ENCODE measurements around the gene SERTAD3. TPM values are rescaled to one million over a fixed set of nuclear protein-coding genes. Genes with fewer than 3 reads are reported as not detected.

Gene SERTAD3
- total and polyA plus RNA-seq, 2 of the 4 experiments (the other 2 are of a cell fraction) = 20.5 to 23.3 TPM

GRCh38 chr19:40424637-40425449 lies 19.3 kb downstream of the SERTAD3 start:
- ATAC-seq (ENCODE audit: low read depth) (no peak), DNase-seq (peak; percentile 13)
- peak overlapping the region; percentile 93 for H3K4me2 ChIP-seq (ENCODE audit: low read depth, low read length)
- peaks cover 6 to 33% of the 10 kb centered on the region in 2 experiments; a peak in 2 of 4 replicates for H3K79me1 ChIP-seq (ENCODE audit: low read depth in 1 of 2, low read length in 2 of 2)
- H3K36me3 ChIP-seq (ENCODE audit: control insufficient read depth, insufficient read depth, low read length) = peaks cover 12% of the 10 kb centered on the region
- H2BK20ac ChIP-seq (ENCODE audit: low read depth, low read length) = peak overlapping the region; percentile 23; the same call in 1 of the 2 replicates
- ChIA-PET CTCF (interaction anchor here (0.7 to 0.9 kb wide), 3 partner anchors 12 to 41 kb away, joined by 3 read pairs; partner anchors contain the start of gene BLVRB), POLR2A (ENCODE audit: unreplicated experiment) (no interaction called here)
- peak overlapping the region; percentile 86 to 100 for H4K8ac ChIP-seq (ENCODE audit: low read depth in 2 of 2, low read length in 2 of 2)
- peak overlapping the region; percentile 89 for H2BK5ac ChIP-seq (ENCODE audit: low read depth, low read length, poor library complexity, severe bottlenecking)
- peak overlapping the region; percentile 98 for H2AK5ac ChIP-seq (ENCODE audit: low read depth, low read length)
- H3K18ac ChIP-seq (ENCODE audit: low read depth, low read length) = peak overlapping the region; percentile 89
- H3K9me3 ChIP-seq (ENCODE audit: control insufficient read depth, insufficient read depth, low read length) = no peaks in the 10 kb centered on the region
- peak overlapping the region; percentile 96 for H3K4ac ChIP-seq (ENCODE audit: low read depth, low read length)
- dilution Hi-C loops (cut with HindIII; ENCODE audit: low sequenced_read_pairs, unreplicated experiment) (no loop called here), intact Hi-C loops (cut with micrococcal nuclease) (loop anchor here (1.0 to 10.0 kb wide), 3 partner anchors 18 to 222 kb away; no protein-coding TSS in a partner anchor), in situ Hi-C loops (cut with MboI; ENCODE audit: low sequenced_read_pairs) (no loop called here)
- peak overlapping the region; percentile 81 for H4K5ac ChIP-seq (ENCODE audit: low read depth, low read length)
- H3K9ac ChIP-seq (ENCODE audit: low read depth, low read length) = peak overlapping the region; percentile 98
- peaks cover 2% of the 10 kb centered on the region; the same call in 1 of the 2 replicates for H3K4me1 ChIP-seq (ENCODE audit: control insufficient read depth, insufficient read depth, low read length)
- no peak for TF ChIP-seq BHLHE40 (IDR thresholded peaks at IDR 0.05; ENCODE audit: low read depth, low read length)
- TF ChIP-seq SMC3 (IDR thresholded peaks at IDR 0.05; ENCODE audit: low read depth, low read length) = no peak
- TF ChIP-seq CHD1 (IDR thresholded peaks at IDR 0.05; ENCODE audit: low read depth, low read length) = no peak
- TF ChIP-seq FOS (IDR thresholded peaks at IDR 0.05; ENCODE audit: low read depth, low read length) = no peak
- TF ChIP-seq MAFK (IDR thresholded peaks at IDR 0.05; ENCODE audit: low read depth, low read length) = no peak
- TF ChIP-seq USF2 (IDR thresholded peaks at IDR 0.05; ENCODE audit: low read depth, low read length) = no peak
- TF ChIP-seq RFX5 (IDR thresholded peaks at IDR 0.05; ENCODE audit: low read depth, low read length) = no peak
- H3K27ac ChIP-seq (ENCODE audit: insufficient read depth, low read length) = peak overlapping the region; percentile 98
- H3K14ac ChIP-seq (replicated peaks; ENCODE audit: low read depth, low read length) = peak overlapping the region; percentile 97
- peak overlapping the region; percentile 97 for H2AK9ac ChIP-seq (replicated peaks; ENCODE audit: low read depth, low read length, poor library complexity)
- peak overlapping the region; percentile 76 for H2BK120ac ChIP-seq (ENCODE audit: low read depth, low read length)
- H3K4me3 ChIP-seq (ENCODE audit: insufficient read depth, low read depth, low read length) = peak overlapping the region; percentile 71
- peak overlapping the region; percentile 97 for H3K23ac ChIP-seq (ENCODE audit: low read depth, low read length)
- WGBS, 2 experiments (ENCODE audit: extremely low coverage in 2 of 2, insufficient read length in 1 of 2) = 0% methylated on average over 7 of the region's 28 CpGs; no CpG with 5 or more reads in 1 of the 2 experiments
- peaks cover 10% of the 10 kb centered on the region for H4K20me1 ChIP-seq (ENCODE audit: insufficient read depth, low read length)
- H3K27me3 ChIP-seq (ENCODE audit: control insufficient read depth, insufficient read depth, low read length) = no peaks in the 10 kb centered on the region
- TSS peak; percentile 83 for BruUV-seq (replicated peaks)
- H2BK15ac ChIP-seq (ENCODE audit: low read depth, low read length) = peak overlapping the region; percentile 69
- H4K91ac ChIP-seq (ENCODE audit: insufficient read depth, low read depth, low read length) = peak overlapping the region; percentile 95
- H2AFZ ChIP-seq (replicated peaks; ENCODE audit: low read length, poor library complexity) = peak overlapping the region; percentile 89
- H3K56ac ChIP-seq (ENCODE audit: extremely low read depth, insufficient read depth, low read length) = peak overlapping the region; percentile 100
- no peaks in the 10 kb centered on the region for H3K9me1 ChIP-seq (ENCODE audit: insufficient read depth, low read length)

Data from IMR-90 (cell line).